Measurements from ENCODE around the gene NDUFB6.
"Not testable (repeated sequence)": the region's sequence is repeated elsewhere in the genome, so short reads cannot be mapped to it uniquely, and the experiment has no call there.

Gene NDUFB6

DNA sequence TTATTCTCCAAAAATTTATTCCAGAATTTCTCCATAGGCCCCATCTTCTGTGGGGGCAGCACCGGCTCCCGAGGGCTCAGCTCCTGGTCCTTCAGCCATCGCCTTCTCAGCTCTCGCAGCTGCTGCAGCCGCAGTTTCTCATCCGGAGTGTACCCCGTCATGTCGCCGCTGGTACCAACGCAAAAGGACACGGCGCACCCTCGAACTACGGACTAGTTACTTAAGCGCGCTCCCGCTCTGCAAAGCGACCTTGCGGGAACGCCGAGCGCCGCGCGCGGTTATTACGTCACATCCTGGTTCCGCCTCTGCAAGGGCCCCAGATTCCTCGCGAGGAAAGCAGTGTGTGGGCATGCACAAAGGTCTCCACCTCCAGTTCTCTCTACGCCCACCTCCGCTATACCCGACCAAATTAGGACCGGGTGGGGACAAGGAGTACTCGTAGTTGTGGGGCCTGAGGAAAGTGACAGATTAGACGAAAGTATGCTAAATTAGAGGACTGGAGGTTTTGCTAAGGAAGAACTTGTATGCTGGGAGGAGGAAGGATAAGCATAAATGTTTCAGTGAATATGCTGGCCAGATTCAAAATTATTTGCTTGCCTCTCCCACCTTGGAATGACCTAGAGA, at the start of gene NDUFB6:
NDUFB6 (minus strand) TSS at position 260 of the 624 bp plus-strand sequence; CDS start at position 161, 99 bp downstream.
- DNase-seq (ENCODE audit: low spot score), result peak; percentile 97

- DNase-seq (ENCODE audit: low spot score), result no peak
Measured at GRCh38 chr9:32618261-32618660, 45.3 kb upstream of the NDUFB6 start.

DNA sequence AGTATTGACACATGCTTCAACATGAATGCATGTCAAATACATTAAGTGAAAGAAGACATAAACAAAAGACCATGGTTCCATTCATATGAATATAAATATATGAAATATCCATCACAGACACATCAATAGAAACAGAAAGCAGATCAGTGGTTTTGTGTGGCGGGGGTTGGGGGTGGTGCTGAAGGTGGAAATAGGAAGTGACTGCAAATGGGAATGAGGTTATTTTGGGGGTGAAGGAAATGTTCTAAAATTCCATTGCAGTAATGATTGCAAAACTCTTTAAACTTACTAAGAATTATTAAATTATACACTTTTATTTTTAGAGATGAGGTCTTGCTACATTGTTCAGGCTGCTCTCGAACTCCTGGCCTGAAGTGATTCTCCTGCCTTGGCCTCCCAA, 33.9 kb upstream of the NDUFB6 start:
- no peak for DNase-seq (ENCODE audit: low spot score)

DNA sequence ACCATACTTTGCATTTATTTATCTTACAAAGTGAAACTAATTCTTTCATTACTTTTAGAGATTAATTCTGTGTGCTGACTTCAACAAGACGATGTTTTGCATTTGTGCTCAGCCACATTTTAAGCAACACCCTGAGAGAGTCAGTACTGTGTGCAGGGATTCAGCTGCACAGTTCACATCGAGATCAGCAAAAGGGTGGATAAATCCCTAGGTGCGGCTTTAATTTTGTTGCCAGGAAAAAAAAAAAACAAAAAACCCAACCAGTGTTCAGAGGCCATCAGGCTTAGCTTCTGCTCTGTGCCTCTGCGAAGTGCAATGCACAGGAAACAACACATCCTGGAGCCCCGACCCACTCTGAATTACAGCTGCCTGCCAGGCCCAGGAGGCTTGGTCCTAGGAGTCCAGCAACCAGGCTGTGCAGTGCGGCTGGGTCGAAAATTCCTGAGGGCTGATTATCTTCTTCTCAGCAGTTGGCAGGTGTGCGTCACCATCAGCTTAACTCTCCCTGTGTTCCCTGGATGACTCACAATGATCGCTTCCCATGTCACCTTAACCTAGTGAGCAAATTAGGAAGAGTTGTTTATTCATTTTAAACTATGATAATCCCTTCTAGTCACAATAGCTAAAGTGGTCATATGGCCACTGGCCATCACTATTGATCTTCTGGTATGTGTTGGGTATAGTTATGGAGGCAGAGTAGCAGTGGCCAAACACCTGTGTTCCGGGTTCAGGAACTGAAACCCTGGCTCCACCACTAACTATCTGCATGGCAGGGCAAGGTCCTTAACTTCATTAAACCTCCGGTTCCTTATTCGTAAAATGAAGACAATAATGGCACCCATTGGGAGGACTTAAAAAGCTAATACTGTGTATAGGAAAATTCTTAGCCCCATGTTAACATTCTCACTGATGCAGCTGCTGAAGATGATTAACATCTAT, 31.2 kb upstream of the NDUFB6 start:
- peak; percentile 83 for DNase-seq (ENCODE audit: low spot score)

DNA sequence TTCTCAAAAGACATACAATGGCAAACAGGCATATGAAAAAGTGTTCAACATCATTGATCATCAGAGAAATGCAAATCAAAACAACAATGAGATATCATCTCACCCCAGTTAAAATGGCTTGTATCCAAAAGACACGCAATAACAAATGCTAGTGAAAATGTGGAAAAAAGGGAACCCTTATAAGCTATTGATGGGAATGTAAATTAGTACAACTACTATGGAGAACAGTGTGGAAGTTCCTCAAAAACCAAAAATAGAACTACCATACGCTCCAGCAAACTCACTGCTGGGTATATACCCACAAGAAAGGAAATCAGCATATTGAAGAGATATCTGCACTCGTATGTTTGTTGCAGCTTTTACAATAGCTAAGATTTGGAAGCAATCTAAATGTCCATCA, 26.1 kb upstream of the NDUFB6 start:
- DNase-seq (ENCODE audit: low spot score), result not testable (repeated sequence)

DNA sequence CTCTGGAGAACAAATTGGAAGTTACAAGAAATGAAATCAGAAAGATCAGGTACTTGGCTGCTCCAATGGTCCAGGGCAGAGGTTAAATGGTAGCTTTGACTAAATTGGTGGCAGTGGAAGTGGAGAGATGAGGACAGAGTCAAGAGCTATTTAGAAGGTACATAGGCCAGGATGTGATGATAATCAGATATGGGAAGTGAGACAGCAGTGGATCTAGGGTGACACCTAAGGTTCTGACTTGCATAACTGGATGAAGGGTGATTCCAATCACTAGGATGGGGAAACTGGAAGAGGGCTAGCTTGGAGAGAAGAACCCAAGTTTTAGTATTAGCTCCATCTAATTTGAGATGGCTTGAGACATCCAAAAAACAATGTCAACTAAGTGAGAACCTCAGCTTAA, 24.0 kb upstream of the NDUFB6 start:
- DNase-seq (ENCODE audit: low spot score), result no peak

DNA sequence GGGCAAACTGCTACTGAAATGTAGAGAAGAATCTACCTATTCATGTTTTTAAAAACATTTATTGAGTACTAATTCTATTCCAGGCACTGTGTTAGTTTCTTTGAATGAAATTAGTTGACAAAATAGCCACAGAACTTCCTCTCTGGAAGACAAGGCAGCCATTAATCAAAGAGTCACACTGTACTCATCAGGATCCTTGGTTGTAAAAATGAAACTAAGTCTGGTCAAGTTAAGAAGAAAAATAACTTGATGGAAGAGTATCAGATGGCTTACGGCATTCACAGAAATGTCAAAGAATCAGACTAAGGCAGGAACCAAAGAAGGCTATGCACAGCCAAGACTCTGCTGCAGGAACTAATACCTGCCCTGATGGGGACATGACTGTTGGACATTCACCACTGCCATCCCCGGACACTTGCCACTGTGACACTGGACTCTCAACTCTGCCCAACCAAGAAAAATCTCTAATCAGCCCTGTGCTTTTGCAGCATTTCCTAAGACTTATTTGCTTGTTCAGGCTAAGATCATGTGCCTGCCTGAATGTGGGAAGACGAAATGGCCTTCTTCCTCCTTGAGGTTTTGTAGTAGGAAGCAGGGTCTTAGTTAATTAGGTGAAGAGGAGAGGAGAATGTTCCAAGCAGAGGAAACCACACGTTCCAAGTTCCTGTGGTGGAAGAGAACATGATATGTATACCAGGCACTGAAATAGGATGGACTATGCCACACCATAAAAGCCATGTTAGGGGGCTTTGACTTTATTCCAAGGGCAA, 23.3 kb upstream of the NDUFB6 start:
- DNase-seq (ENCODE audit: low spot score), result no peak

GRCh38 chr9:32590898-32591297, 17.9 kb upstream of the NDUFB6 start:
- DNase-seq (ENCODE audit: low spot score), result no peak

DNA sequence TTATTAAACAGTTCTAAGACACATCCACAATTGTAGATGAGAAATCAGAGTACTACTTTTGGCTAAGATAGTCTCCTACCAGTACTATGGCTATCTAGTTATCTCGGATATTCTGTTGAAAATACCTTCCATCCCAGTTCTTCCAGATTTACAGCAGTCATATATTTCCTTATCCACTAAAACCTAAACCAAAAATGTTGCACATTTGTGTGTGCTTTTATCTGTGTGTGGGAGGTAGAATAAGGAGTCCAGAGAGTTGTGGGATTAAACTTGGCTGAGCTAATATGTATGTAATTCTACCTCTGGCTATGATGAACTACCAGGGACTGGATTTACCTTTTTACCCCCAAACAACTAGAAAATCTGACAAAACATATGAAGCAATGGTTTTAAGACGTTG, 17.5 kb upstream of the NDUFB6 start:
- no peak for DNase-seq (ENCODE audit: low spot score)

- DNase-seq (ENCODE audit: low spot score), result peak; percentile 69
Measured at GRCh38 chr9:32589083-32589723, 16.2 kb upstream of the NDUFB6 start.

- peak; percentile 11 for DNase-seq (ENCODE audit: low spot score)
Measured at GRCh38 chr9:32587901-32588300, 14.9 kb upstream of the NDUFB6 start.

DNA sequence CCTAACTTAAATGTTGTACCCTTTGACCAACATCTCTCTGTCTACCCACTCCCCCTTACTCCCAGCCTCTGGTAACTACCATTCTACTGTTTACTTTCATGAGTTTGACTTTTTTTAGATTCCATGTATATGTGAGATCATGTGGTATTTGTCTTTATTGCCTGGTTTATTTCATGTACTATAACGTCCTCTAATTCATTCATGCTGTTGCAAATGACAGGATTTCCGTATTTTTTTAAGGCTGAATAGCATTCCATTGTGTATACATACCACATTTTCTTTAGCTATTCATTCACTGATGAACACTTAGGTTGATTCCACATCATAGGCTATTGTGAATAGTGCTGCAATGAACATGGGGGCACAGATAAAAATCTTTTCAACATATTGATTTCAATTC, 11.8 kb upstream of the NDUFB6 start:
- DNase-seq (ENCODE audit: low spot score), result no peak

GRCh38 chr9:32581512-32582143, 8.7 kb upstream of the NDUFB6 start:
- peak; percentile 66 for DNase-seq (ENCODE audit: low spot score)

DNA sequence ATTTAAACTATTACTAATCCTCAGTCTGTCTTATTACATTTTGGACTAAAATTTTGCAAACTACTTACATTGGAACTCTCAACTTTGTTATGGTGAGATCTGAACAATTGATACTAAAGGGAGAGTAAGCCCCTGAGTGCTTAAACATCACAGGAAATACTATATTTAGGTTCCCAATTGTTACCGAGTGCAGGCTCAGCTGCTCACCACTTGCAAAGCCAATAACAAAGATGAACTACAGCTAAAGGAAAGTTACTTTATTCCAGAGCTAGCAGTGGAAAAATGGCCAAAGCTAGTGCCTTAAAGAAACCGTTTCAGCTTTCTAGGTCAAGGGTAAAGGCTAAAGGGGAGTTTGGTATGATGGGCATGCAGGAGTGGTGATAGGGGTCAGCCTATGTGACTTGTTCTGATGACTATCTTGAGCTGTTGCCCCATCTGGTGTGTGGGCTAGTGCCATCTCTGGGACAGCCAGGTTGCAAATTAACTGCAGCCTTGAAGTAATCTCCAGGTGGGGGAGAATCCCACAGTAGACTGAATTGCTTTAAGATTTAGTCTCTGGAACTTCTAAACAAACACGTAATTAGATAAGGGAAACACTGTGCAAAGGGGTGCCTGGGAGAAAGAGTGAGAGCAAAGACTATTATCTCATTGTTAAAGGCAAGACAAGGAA, 7.8 kb upstream of the NDUFB6 start:
- no peak for DNase-seq (ENCODE audit: low spot score)

DNA sequence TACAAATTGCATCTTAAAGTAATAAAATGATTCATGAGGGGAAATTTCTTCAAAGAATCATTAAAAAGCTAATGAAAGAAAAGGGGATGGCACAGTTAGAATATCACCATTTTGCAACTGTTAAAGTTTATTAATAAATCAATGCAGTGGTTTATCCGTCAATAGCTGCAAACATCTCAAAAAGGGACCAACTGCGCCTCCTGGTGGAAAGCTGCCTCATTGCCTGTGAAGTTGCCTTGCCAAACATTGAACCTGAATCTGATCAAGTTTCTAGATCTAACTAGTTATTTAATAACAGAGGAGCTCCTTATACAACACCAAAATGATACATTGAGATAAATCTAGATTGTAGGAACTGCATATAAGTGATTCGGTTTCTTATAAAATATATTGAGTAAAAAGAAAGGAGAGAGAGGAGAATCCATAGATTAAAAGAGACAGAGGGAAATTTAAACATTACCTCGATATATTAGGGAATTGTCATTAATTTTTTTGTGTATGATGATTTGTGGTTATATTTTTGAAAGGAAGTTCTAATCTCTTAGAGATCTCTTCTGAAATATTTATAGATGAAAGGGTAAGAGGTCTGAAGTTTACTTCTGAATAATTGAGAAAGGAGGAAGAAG, 6.9 kb upstream of the NDUFB6 start:
- peak; percentile 59 for DNase-seq (ENCODE audit: low spot score)

DNA sequence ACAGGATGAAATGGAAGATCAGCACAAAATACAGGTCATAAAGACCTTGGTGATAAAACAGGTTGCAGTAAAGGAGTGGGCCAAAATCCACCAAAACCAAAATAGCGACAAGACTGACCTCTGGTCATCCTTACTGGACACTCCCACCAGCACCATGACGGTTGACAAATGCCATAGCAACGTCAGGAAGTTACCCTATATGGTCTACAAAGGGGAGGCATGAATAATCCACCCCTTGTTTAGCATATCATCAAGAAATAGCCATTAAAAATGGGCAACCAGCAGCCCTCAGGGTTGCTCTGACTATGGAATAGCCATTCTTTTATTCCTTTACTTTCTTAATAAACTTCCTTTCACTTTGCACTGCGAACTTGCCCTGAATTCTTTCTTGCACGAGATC, 6.0 kb upstream of the NDUFB6 start:
- DNase-seq (ENCODE audit: low spot score), result no peak

- no peak for DNase-seq (ENCODE audit: low spot score)
Measured at GRCh38 chr9:32577316-32577715, 4.4 kb upstream of the NDUFB6 start.

- DNase-seq (ENCODE audit: low spot score), result peak; percentile 50
Measured at GRCh38 chr9:32574858-32575257, 1.9 kb upstream of the NDUFB6 start.

DNA sequence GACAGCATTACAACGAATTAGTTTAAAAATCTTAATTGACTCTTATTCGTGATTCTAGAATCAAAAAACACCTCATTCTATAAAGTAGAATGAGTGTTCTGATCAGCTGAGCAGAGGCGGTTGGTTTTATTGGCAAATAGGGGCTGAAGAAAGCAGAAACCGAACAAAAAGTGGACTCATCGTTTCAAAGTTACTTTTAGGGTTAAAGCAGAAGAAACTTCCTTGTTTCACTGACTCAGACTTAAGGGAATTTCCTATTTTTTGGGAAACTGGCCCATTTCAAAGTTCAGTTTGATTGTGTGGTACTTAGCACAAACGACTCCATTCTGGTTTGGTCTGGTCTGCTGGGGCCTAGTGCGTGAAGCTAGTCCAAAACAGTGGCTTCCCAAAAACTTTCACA, 862 bp upstream of the NDUFB6 start:
- DNase-seq (ENCODE audit: low spot score), result no peak

All from RKO (cell line).